ENCODE measurements around the gene MTR.
"Not testable (repeated sequence)": the region's sequence is repeated elsewhere in the genome, so short reads cannot be mapped to it uniquely, and the experiment has no call there.

MTR gene

GRCh38 chr1:236868625-236869467 lies 73.8 kb downstream of the MTR start:
- peak in 1 of 2 donors; percentile 45 for DNase-seq

GRCh38 chr1:236869911-236870310 lies 74.8 kb downstream of the MTR start:
- DNase-seq = no peak

GRCh38 chr1:236870721-236871120 lies 75.6 kb downstream of the MTR start:
- DNase-seq = no peak

- DNase-seq = no peak
Observed at GRCh38 chr1:236872075-236872666, 77.1 kb downstream of the MTR start.

- no peak for DNase-seq
Observed at GRCh38 chr1:236875975-236876374, 80.9 kb downstream of the MTR start.

- no peak for DNase-seq
Observed at GRCh38 chr1:236877661-236878060, 82.6 kb downstream of the MTR start.

GRCh38 chr1:236880209-236880608 lies 85.1 kb downstream of the MTR start:
- no peak for DNase-seq

GRCh38 chr1:236882678-236883077 lies 87.6 kb downstream of the MTR start:
- DNase-seq = no peak

- DNase-seq = no peak
Observed at GRCh38 chr1:236886199-236886598, 91.1 kb downstream of the MTR start.

- DNase-seq = no peak
Observed at GRCh38 chr1:236887081-236887480, 92.0 kb downstream of the MTR start.

GRCh38 chr1:236888126-236888525 lies 93.0 kb downstream of the MTR start:
- no peak for DNase-seq

- DNase-seq = no peak
Observed at GRCh38 chr1:236888903-236889302, 93.8 kb downstream of the MTR start.

GRCh38 chr1:236890152-236891056 lies 95.3 kb downstream of the MTR start:
- DNase-seq = no peak

GRCh38 chr1:236893626-236894545 lies 98.8 kb downstream of the MTR start:
- DNase-seq = no peak

GRCh38 chr1:236895665-236896387 lies 100.7 kb downstream of the MTR start:
- DNase-seq = no peak

GRCh38 chr1:236896716-236897115 lies 101.6 kb downstream of the MTR start:
- no peak for DNase-seq

GRCh38 chr1:236904892-236905741 lies 110.0 kb downstream of the MTR start:
- DNase-seq = no peak

- DNase-seq = no peak
Observed at GRCh38 chr1:236907205-236907604, 112.1 kb downstream of the MTR start.

- DNase-seq = no peak
Observed at GRCh38 chr1:236908669-236909068, 113.6 kb downstream of the MTR start.

GRCh38 chr1:236911047-236911446 lies 116.0 kb downstream of the MTR start:
- DNase-seq = not testable (repeated sequence)

Measured in bone marrow (tissue), 2 donors.